Stomach (tissue), 4 donors: ENCODE data around the gene TMEM38A.
"Not testable (repeated sequence)": the region's sequence is repeated elsewhere in the genome, so short reads cannot be mapped to it uniquely, and the experiment has no call there.

ENCODE experiments used
- CTCF ChIP-seq, 7 experiments: fragments of 450-650 bp in 4 of 7; fragments of 200-600 bp in 3 of 7; sonication (generic) in 3 of 7; IDR thresholded peaks; one replicate each; pipeline ENCODE4 v1.5.1; 2016 to 2019; ENCODE audit warnings: antibody characterized with exemption in 7 of 7, control low read depth in 2 of 7, mild to moderate bottlenecking in 1 of 7
- EP300 ChIP-seq: sonication (generic); formaldehyde crosslinking; IDR thresholded peaks from one replicate; pipeline ENCODE4 v1.6.1; 2017; ENCODE audit warnings: antibody characterized with exemption
- POLR2A ChIP-seq, 4 donors: fragments of 450-650 bp; IDR thresholded peaks; one replicate each; pipeline ENCODE4 v1.6.1; 2016; ENCODE audit warnings: antibody characterized with exemption in 4 of 4, control low read depth in 2 of 4, mild to moderate bottlenecking in 1 of 4, moderate library complexity in 1 of 4
- POLR2AphosphoS5 ChIP-seq, 3 donors: sonication (generic); formaldehyde crosslinking; IDR thresholded peaks; one replicate each; pipeline ENCODE4 v1.6.1; 2016; ENCODE audit warnings: antibody characterized with exemption in 3 of 3

GRCh38 chr19:16668702-16669101 lies 7.8 kb downstream of the TMEM38A start:
- not testable (repeated sequence) for TF ChIP-seq CTCF (IDR thresholded peaks at IDR 0.05); POLR2A (IDR thresholded peaks at IDR 0.05); POLR2AphosphoS5 (IDR thresholded peaks at IDR 0.05); EP300
